Measurements from ENCODE around the gene INHBE.
A peak's percentile ranks its signal among the peaks of the same experiment; 100 is the strongest.
"Not testable (repeated sequence)": the region's sequence is repeated elsewhere in the genome, so short reads cannot be mapped to it uniquely, and the experiment has no call there.

Gene INHBE

GRCh38 chr12:57454566-57455373 lies at the start of gene INHBE:
Gene INHBE, plus strand, starts transcription at chr12:57455307. Its CDS starts 230 bp downstream, at chr12:57455537.
- DNase-seq, result no peak

GRCh38 chr12:57410534-57410933 lies 44.6 kb upstream of the INHBE start:
- no peak for DNase-seq

- not testable (repeated sequence) for DNase-seq
These were observed 40.9 kb upstream of the INHBE start for GRCh38 chr12:57414160-57414559.

GRCh38 chr12:57415088-57415487 lies 40.0 kb upstream of the INHBE start:
- no peak for DNase-seq

- DNase-seq, result no peak
These were observed 38.8 kb upstream of the INHBE start for GRCh38 chr12:57416039-57416996.

GRCh38 chr12:57418255-57418654 lies 36.9 kb upstream of the INHBE start:
- DNase-seq, result no peak

GRCh38 chr12:57419495-57419894 lies 35.6 kb upstream of the INHBE start:
- no peak for DNase-seq

GRCh38 chr12:57420482-57420881 lies 34.6 kb upstream of the INHBE start:
- no peak for DNase-seq

GRCh38 chr12:57426948-57427347 lies 28.2 kb upstream of the INHBE start:
- DNase-seq, result not testable (repeated sequence)

GRCh38 chr12:57428965-57429364 lies 26.1 kb upstream of the INHBE start:
- DNase-seq, result no peak

GRCh38 chr12:57429473-57430111 lies 25.5 kb upstream of the INHBE start:
- peak; percentile 54 for DNase-seq

- no peak for DNase-seq
These were observed 24.8 kb upstream of the INHBE start for GRCh38 chr12:57430112-57430930.

GRCh38 chr12:57430931-57431566 lies 24.1 kb upstream of the INHBE start, which contains the start of gene R3HDM2:
Gene R3HDM2, minus strand, starts transcription at chr12:57431043. Its CDS starts 120,615 bp downstream, at chr12:57310428.
- DNase-seq, result peak; percentile 99

GRCh38 chr12:57431654-57432188 lies 23.4 kb upstream of the INHBE start:
- DNase-seq, result no peak

GRCh38 chr12:57433370-57433769 lies 21.7 kb upstream of the INHBE start:
- no peak for DNase-seq

- DNase-seq, result no peak
These were observed 20.4 kb upstream of the INHBE start, which contains the start of gene INHBC for GRCh38 chr12:57434517-57435223. Gene INHBC, plus strand, starts transcription at chr12:57434784. Its CDS starts 103 bp downstream, at chr12:57434887.

- DNase-seq, result peak; percentile 72
These were observed 19.8 kb upstream of the INHBE start for GRCh38 chr12:57435293-57435692.

- no peak for DNase-seq
These were observed 16.7 kb upstream of the INHBE start for GRCh38 chr12:57438400-57438799.

GRCh38 chr12:57439762-57440266 lies 15.3 kb upstream of the INHBE start:
- DNase-seq, result no peak

GRCh38 chr12:57441393-57441792 lies 13.7 kb upstream of the INHBE start:
- not testable (repeated sequence) for DNase-seq
